HG02588 (cell line): ENCODE data around the gene RBMS1.

Experiments used
- ATAC-seq: cut with Tn5 transposase; IDR thresholded peaks from one replicate; pipeline ENCODE4 v1.9.1; 2021; ENCODE audit warnings: mild to moderate bottlenecking, moderate library complexity; ENCODE audit not compliant: unreplicated experiment

The RBMS1 gene

DNA sequence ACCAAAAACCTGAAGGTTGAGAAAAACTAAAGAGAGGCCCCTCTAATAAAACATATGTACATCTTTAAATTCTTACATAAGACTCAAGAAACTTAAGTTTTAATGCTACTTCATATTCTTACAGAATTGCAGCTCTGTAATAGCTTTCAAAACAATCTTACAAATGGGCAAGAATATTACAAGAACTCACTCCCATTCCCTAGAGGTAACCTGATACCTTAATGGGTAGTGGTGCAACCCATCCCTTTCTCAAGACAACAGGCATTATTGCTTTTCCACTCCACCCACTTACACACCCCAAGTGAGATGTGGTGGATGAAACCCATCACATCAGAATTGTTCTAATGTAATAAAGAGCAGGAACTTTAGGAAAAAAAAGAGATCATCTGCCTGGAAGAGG, 103.7 kb downstream of the RBMS1 start:
- no peak for ATAC-seq

DNA sequence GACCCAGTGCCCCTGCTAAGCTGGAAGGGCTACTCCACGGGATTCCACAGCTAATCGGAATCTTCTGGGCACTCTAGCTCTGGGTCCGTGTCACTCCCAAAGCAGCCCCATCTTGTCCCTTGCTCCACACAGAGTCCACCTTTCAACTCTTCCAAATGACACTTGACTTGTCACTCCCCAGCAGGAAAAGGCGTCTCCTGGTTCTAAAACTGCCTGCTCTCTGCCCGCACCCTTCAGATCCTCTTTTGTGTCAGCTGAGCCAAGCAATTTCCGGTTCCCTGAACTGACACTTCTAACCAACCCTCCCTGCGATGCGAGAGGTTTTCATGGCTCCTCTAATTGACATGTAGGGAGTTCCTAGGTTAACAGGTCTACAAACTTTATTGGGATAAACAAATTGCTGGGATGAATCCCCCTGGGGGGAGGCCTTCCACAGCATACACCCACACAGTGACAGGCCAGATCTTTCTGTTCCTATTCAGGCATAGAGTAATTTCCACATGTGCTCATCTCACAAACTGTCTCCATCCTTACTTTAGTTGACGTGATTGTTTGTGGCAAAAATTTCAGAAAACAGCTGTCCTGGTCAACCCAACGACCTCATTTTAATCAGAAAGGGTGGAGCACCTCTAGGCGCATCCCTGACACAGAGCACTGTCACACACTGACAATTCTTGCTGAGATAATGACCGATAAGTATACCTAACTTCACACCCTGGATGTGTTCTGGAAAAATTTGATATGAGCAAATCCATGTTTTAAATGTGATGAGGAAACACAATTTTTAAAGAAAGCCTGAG, 104.9 kb downstream of the RBMS1 start:
- no peak for ATAC-seq

DNA sequence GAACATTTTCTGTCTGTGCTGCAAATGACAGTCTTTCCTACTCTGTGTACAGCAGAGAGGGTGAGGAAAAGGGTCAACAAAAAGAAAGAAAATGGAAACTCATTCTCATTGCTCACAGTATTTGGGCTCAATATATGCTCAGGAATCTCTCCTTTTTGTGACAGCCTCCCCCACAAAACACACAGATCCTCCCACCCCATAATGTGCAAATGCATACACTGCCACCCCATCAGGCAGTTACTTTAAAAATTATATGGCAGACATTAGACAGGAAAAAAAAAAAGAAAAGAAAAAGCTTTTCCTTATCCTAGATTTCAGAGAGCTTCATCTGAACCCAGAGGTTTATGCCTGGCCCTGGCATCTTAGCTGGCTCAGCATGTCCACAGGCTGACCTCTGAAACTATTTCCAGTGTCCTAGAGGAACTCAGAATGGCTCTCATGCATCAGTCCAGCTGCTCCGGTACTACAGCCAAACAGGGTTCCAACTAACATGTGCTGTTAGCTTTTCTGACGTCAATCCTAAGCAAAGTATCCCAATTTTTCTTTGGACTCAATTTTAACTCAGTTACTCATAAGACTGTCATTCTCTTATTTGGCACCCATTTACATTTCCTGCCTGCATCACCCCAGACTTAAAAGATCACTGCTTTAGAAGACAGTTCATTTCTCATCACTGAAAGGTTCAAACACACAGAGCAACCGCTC, 105.9 kb downstream of the RBMS1 start:
- no peak for ATAC-seq

DNA sequence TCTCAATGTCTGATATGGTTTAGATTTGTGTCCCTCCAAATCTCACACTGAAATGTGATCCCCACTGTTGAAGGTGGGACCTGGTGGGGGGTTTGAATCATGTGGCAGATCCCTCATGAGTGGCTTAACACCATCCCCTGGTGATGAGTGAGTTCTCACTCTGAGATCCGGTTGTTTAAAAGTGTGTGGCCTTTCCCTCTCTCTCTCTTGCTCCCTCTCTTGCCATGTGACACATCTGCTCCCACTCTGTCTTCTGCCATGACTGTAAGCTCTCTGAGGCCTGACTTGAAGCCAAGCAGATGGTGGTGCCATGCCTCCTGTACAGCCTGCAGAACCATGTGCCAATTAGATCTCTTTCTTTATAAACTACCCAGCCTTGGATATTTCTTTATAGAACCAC, 108.8 kb downstream of the RBMS1 start:
- no peak for ATAC-seq

DNA sequence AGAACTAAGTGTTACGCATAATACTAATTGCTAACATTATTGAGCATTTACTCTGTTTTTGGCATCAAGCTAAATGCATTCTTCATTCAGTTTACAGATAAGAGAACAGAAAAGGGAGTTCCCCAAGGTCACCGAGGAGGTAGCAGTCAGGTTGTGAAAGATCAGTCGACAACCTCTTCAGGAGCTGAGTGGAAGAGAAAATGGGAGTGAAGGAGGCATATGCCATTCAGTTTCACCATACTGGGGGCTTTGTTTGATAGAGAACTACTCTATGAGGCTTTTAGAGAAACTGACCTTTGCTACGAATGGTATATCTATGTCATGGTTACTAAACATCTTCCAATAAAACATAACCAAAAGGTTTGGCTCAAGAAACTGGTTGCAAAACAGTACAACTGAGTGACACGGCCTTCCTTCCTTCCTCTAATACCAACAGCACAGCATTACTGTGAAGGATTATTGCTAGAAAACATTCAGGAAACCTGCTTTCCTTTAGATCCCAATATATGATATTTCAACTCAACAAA, 112.1 kb downstream of the RBMS1 start:
- no peak for ATAC-seq

DNA sequence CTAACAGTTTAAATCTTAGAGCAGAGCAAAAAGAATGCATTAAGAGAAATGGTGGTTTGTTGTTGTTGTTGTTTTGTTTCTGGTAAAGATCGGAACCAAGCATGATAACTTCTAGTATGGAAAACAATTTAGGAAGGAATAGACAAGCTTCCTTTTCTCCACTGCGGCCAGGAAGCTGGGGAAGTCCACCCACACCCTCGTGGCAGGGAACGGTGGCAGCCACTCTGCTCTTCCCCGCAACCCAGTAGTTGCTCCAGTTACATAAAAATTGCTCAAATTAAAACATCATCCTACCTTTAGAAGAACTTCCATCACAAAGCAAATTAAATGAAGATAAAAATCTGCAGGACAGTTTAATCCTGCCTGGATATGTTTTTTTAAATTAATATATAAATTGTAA, 113.0 kb downstream of the RBMS1 start:
- no peak for ATAC-seq

DNA sequence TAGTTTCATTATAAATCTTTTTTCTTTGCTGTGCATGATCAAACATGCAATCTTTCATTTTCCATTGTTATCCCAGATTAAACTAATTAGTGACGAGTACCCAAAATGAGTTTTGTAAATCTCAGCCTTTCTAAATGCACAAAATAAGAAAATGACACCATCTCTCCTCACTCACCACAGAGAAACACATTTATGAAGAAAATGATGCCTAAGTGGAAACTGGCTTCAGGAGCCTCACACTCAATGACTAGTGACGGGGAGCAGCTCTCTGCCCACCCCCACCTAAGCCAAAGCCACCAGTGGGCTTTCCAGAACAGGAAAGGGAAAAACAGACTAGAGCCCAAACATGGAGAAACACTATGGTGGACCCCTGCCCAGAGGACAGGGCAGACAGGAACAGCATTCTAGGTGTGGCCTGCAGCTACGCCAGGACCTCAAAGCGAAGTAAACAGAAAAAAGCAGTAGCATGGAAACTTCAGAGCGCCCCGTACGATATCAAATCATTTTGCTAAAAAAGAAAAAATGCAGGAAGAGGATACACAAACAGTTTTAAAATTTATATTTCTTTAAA, 113.5 kb downstream of the RBMS1 start:
- no peak for ATAC-seq

DNA sequence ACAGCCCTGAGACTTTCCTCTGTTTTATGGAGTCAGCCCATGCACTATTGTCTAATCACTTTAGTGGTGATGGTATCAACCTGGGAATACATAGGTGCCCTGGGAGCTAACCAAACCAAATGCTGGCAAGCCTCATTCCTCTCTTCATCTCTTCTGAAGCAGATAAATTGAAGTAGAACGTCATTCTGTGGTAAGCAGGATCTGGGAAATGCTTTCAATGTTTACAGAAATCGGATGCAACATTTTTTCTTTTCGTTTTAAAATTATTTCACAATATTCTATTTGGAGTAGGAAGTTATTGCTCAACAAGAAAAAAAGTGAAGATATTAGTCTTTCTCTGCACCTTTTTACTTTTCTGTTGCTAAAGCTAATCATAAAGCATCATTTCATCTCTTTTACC, 114.2 kb downstream of the RBMS1 start:
- no peak for ATAC-seq

DNA sequence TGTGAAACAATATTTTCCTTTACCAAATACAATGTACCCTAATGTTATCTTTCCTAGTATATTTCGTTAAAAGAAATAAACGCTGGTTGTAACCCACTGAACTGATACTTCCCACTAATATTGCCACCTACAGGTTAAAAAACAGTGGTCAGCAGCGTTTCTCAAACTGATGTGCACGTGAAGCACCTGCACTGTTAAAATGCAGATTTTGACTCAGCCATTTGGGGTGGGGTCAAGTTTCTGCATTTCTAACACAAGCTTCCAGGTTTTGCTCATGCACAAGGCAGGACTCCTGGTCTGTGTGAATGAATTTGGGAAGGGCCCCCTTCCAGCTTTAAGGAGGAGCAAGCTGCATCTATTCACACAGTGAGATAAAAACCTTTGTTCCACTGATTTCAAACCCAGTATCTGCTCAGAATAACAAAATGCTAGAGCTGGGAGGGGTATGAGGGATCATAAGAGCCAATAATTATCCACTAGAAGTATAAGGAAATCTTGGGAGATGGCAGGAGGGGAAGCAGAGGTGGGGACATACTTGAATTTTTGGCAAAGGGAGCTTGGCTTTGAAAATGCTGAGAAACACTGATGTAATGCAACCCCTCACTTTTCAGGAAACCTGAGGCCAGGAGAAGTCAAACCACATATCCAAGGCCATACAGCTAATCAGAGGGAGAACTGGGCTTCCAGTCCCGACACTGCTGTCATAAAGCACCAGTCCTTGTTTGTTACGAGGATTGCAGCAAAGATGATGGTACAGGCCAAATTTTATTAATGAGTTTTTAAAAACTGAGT, 116.2 kb downstream of the RBMS1 start:
- ATAC-seq, result no peak

DNA sequence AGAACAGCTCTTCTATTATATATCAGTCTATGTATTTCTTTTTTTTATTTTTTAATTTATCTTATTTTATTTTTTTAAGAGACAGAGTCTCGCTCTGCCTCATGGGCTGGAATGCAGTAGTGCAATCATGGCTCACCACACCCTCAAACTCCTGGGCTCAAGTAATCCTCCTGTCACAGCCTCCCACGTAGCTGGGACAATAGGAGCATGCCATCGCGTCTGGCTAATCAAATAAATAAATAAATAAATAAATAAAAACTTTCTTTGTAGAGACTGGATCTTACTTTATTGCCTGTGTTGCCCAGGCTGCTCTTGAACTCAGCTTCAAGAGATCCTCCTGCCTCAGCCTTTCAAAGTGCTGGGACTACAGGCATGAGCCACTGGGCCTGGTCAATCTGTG, 117.0 kb downstream of the RBMS1 start:
- no peak for ATAC-seq

DNA sequence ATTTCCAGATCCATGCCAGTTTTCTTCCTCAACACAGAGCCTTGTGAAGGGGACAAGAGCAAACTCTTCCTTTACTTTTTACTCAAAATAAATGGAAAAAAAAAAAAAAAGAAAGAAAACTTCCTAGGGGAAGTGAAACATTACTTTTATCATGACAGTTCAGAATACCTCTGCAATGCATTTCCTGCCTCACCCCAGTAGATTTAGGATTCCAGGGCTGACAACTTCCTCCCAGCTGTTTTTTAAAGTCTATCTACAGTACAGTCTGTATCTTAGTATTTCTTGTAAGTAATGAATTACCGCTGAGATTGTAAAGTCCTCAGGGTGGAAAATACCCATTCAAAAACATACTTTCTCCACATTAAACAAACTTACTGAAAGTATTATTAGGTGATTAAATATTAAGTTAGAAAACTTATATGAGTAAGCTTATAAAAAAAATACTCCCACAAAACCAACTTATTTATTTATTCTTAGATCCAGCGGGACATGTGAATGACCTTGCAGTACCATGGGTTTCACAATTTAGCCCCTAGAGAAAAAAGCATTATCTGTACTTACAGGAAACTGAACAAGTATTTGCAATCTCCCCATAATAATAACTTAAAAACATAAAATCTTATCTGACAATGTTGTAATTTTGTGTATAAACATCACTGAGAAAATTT, 117.7 kb downstream of the RBMS1 start:
- no peak for ATAC-seq

DNA sequence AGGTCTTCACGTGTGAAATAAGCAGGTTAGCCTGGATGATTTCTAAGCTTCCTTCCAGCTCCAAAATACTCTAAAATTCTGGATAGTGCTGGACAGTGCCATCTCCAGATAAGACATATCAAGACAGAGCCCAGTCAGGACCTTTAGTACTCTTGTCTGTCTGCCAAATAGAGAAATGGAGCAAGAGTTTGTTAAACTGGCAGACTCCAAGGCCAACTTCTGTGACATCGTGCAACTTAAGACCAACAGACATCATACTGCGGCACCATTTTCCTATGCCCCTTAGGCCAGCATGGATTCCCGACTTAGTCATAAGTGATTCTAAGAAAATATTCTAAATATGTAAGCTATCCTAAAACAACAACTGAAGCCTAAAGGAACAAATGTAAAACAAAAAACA, 118.6 kb downstream of the RBMS1 start:
- no peak for ATAC-seq

DNA sequence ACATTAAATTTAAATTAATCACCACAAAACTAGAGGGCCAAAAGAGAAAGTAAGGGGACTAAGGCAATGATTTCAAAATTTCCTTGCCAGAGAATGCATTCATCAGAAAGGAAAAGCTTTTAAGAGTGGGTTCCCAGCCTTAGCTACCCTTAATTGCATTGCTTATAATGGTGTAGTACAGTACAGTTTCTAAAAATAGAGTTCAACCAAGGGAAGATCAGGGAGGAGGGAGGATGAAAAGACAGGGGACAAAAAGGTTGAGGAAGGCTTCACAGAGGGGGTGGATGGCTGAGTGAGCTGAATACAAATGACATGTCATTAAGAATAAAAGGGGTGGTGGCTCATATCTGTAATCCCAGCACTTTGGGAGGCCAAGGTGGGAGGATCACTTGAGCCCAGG, 119.9 kb downstream of the RBMS1 start:
- no peak for ATAC-seq

DNA sequence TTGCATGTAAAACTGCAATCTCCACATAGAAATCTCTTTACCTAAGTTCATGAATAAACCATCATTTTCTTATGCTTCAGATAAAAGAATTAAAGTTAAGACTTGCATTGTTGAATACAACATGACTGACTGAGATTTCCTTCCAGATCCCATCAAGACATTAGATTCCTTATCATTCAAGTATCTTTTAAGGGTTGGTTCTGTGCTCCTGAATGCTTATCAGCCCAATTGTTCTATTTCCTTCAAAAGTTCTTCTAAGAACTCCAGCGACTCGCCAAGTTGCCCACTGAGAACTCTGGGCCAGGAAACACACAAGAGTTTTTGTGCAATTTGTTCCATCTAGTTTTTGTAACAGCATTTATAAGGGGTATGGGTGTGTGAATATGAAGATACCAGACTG, 120.3 kb downstream of the RBMS1 start:
- no peak for ATAC-seq

DNA sequence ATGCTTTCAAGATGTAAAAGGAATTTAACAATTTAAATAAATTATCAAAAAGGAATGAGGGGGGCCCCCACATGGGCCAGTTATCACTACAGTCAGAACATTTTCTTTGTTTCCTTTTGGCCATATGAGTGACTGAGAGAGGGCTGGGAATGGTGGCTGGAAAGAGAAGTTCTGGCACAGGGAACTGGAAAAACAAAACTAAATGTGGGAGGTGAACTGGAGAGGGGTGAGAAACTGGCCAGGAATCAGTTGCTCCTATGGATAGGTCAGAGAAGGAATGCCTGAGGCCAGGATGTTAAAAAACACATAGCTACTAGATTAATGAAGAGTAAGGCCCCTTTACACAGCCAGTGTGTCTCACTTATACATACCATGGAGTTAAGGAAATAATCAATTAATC, 121.0 kb downstream of the RBMS1 start:
- no peak for ATAC-seq

DNA sequence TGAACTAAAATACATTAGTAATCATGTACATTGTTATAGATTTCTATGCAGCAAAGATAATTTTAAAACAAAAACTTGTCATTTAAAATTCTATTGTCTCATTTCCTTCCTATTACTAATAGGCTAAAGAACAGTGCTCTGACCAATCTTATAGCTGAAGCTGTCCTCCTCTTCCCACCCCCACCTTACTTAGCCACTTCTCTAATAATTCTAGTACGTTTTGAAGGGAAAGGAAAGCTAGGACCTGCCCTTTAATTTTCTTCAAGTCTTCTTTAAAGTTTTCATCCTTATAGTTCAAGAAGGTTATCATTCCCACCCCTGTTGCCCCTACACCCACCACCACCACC, 121.6 kb downstream of the RBMS1 start:
- ATAC-seq, result no peak

DNA sequence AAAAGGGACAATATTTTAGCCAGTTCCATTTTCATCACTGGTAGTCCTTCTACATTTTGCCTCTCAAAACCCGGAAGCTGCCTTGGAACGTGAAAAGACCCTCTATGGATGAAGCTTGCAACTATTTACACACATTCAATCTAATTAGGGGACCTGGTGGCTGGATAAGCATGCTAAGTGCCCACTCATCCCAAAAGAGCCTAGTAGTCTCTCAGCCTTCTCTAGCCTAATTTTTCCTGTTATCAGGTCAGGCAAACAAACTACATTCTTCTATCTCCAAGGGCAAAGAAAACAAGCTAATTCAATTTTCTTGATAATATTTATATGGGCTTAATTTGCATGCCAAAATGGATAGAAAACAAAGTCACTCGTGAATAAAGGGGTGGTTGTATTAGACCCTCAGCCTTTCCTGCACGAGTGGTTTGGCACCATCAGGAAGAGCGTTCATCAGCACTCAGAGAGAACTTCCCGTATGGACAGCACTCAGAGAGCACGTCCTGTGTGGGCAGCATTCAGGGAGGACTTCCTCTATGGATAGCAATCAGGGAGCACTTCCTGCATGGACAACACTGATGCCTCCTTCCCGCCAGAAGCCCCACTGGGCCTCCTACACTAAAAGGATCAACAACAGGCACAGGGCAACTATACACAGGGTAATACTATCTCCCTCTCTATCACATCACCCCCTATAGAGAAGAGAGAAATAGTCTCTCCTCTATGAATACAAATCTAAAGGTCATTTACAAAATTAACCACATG, 122.2 kb downstream of the RBMS1 start:
- ATAC-seq, result no peak

DNA sequence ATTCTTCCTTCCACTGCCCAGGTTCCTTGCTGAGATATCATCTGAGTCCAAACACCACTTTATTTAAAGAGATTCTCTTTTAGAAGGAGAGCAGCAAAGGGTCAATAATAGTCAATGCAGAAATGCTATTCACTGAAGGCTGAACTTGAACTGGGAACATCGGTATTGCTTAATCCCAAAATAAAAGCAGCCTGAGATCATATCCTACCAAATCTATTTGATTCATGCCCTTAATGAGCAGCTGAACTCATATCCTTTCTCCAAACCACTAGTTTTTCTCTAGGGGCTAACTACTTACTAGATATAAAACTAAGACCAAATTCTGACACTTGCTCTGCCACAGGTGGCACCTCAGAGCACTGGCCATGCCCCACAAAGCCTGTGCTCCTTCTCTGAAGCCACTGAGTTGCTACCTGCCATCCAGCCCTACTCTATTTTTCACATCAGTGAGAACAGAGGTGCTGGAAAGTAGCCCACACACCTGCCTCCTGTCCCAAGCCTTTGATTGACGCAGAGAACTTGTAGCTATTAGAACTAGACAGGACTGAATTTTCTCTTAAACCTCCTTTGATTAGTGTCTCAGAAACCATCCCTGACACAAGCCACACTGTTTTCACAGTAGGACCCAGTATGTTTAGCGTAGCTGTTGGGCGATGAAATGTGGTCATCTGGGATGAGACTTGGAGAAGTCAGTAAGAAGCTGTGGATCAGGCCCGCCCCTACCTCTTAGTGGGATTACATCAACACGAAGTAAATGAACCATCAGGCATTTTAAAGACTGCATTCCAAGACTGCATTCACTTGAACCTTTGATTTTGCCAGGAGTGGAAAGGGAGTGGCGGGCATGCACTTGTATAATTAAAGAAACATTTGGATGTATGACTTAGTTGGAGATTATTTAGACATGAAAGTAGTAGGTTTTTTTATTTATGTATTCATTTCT, 124.3 kb downstream of the RBMS1 start:
- ATAC-seq, result no peak

DNA sequence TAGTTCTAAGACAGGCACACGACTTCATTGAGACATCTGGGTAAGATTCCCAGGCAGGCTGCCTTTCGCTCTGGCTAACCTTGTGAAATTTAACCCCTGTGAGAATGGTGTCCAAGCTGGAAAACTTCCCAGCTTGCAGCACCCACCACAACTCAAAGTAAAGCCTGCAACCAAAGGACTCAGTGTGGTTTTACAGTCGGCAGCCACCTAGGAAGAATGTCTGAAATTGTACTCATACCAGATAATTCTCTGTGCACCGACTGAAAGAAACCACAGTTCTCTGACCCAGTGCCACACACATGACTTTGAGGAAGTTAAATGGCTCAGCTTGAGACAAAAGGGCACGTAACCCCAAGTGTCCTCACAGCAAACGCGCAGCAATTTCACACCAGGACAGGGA, 125.7 kb downstream of the RBMS1 start:
- ATAC-seq, result peak; percentile 68
